ENCODE results near the gene DMGDH. TPM values are rescaled to one million over a fixed set of nuclear protein-coding genes. Genes with fewer than 3 reads are reported as not detected.

The DMGDH gene
- total RNA-seq (1 to 10 TPM; 1.7 to 2.6 TPM), polyA plus RNA-seq (under 1 TPM; 0.24 to 0.55 TPM)
- long read RNA-seq, donor 1: 0 reads
- long read RNA-seq, donor 2: 0 reads
- long read RNA-seq, donor 3: 0 reads
- long read RNA-seq, donor 4: 0 reads
- long read RNA-seq, donor 5, partial matches to known transcripts: 0 of 1 reads
- long read RNA-seq, donor 5, other reads (novel, unspliced or antisense): 0 of 1 reads

GRCh38 chr5:79069488-79070349 lies at the start of gene DMGDH, which contains the start of gene BHMT2:
Gene DMGDH (minus strand): TSS chr5:79069674. CDS start chr5:79069620, 54 bp downstream.
Gene BHMT2 (plus strand): TSS chr5:79069767. CDS start chr5:79069783, 16 bp downstream.
- Histone ChIP-seq H3K27me3 (ENCODE audit: control insufficient read depth in 3 of 3, insufficient read depth in 3 of 3, low read length in 2 of 3) (no peaks in the 10 kb centered on the region), H3K4me1 (ENCODE audit: control insufficient read depth in 5 of 5, insufficient read depth in 5 of 5, low read length in 5 of 5) (peaks cover 0 to 15% (median 1%) of the 10 kb centered on the region in 5 donors), H3K4me3 (no peak within 1 kb of the TSS), H3K9me3 (ENCODE audit: control insufficient read depth in 4 of 4, insufficient read depth in 3 of 4, low read length in 3 of 4) (peaks cover 0 to 6% (median 2%) of the 10 kb centered on the region in 4 donors), H3K9ac (ENCODE audit: insufficient read depth in 1 of 2, low read length in 2 of 2) (no peak within 1 kb of the TSS), H3K36me3 (ENCODE audit: control insufficient read depth in 4 of 4, insufficient read depth in 4 of 4, low read length in 4 of 4) (no peaks in the 10 kb centered on the region), H3K27ac (ENCODE audit: low read depth in 1 of 2, low read length in 1 of 2) (no peak within 1 kb of the TSS)
- ATAC-seq (ENCODE audit: insufficient read depth, low FRiP score): peak; percentile 67
- WGBS, 2 donors: 27 to 30% methylated on average over 72 to 79 of the region's 79 CpGs
- no peak for TF ChIP-seq CTCF (IDR thresholded peaks at IDR 0.05; ENCODE audit: control extremely low read depth, extremely low read depth)
- peak; percentile 33 to 54 (median 52) for DNase-seq

DNA sequence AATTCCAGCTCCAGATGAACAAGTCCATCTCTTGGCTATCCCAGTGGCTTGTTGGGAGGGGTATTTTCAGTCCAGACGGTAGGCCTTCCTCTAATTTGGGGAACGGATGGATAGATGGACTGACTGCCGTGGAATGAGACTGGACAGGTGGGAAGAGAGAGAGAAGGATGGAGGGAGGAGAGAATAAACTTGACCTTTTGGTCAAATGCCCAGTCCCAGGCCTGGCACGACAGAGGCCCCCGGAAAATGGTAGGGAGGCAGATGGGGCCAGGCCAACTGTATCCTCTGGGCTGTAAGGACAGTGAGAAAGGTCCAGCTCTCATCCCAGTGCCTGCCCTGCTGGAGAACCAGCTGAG lies 43.2 kb upstream of the DMGDH start:
- Histone ChIP-seq H3K9ac (ENCODE audit: insufficient read depth in 1 of 2, low read length in 2 of 2) (no peak overlapping the region), H3K4me3 (no peak overlapping the region), H3K4me1 (ENCODE audit: control insufficient read depth in 5 of 5, insufficient read depth in 5 of 5, low read length in 5 of 5) (peaks cover 0 to 9% (median 4%) of the 10 kb centered on the region in 5 donors), H3K27ac (ENCODE audit: low read depth in 1 of 2, low read length in 1 of 2) (no peak overlapping the region), H3K36me3 (ENCODE audit: control insufficient read depth in 4 of 4, insufficient read depth in 4 of 4, low read length in 4 of 4) (no peaks in the 10 kb centered on the region), H3K27me3 (ENCODE audit: control insufficient read depth in 3 of 3, insufficient read depth in 3 of 3, low read length in 2 of 3) (peaks cover 3 to 59% (median 54%) of the 10 kb centered on the region in 3 donors), H3K9me3 (ENCODE audit: control insufficient read depth in 4 of 4, insufficient read depth in 3 of 4, low read length in 3 of 4) (peaks cover 0 to 8% (median 0%) of the 10 kb centered on the region in 4 donors)
- DNase-seq (no peak), ATAC-seq (ENCODE audit: insufficient read depth, low FRiP score) (no peak)
- TF ChIP-seq CTCF (IDR thresholded peaks at IDR 0.05; ENCODE audit: control extremely low read depth, extremely low read depth): no peak
- 83 to 89% methylated on average over 5 of the region's 5 CpGs for WGBS, 2 donors

DNA sequence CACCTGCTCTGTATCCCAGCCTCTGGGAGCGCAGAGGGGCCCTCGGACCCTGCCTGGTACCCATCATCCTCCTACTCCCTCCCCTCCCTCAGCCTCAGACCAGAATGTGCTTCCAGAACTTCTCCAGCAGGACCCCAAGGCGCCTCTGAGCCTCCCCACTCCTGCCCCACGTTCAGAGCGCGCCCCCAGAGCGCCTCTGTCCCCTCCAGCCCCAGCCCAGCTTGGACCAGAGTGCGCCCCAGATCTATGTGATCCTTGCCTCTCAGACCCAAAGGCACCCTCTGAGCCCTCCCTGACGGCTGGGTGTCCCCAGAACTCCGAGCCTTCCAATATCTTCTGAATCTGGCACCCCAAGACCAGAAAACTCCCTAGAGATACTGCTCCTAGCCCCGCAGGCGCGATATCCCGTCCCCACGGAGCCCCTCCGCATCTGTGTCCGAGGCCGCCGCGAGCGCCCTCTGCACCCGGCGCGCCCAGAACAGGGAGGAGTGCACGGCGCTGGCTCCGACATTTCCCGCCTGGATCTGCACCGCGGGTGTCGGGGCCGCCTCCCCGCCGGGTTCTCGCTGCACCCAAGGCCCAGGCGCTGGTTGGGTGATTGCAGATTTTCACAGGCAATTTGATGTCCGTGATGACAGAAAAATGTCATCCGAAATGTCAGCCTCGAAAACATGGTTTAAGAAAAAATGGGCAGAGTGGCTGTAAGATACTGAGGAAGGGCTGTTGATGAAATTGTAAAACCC lies 42.7 kb upstream of the DMGDH start:
- peaks cover 3 to 59% (median 54%) of the 10 kb centered on the region in 3 donors for H3K27me3 ChIP-seq (ENCODE audit: control insufficient read depth in 3 of 3, insufficient read depth in 3 of 3, low read length in 2 of 3)
- ATAC-seq (ENCODE audit: insufficient read depth, low FRiP score): no peak
- H3K9ac ChIP-seq (ENCODE audit: insufficient read depth in 1 of 2, low read length in 2 of 2): no peak overlapping the region
- no peaks in the 10 kb centered on the region for H3K36me3 ChIP-seq (ENCODE audit: control insufficient read depth in 4 of 4, insufficient read depth in 4 of 4, low read length in 4 of 4)
- TF ChIP-seq CTCF (IDR thresholded peaks at IDR 0.05; ENCODE audit: control extremely low read depth, extremely low read depth): no peak
- peaks cover 0 to 9% (median 4%) of the 10 kb centered on the region in 5 donors for H3K4me1 ChIP-seq (ENCODE audit: control insufficient read depth in 5 of 5, insufficient read depth in 5 of 5, low read length in 5 of 5)
- DNase-seq: no peak
- H3K4me3 ChIP-seq: peak overlapping the region; percentile 9
- peaks cover 0 to 8% (median 0%) of the 10 kb centered on the region in 4 donors for H3K9me3 ChIP-seq (ENCODE audit: control insufficient read depth in 4 of 4, insufficient read depth in 3 of 4, low read length in 3 of 4)
- 9% methylated on average over 37 to 39 of the region's 39 CpGs for WGBS, 2 donors
- H3K27ac ChIP-seq (ENCODE audit: low read depth in 1 of 2, low read length in 1 of 2): no peak overlapping the region

All from lung (tissue), 16 donors.